ENCODE results near the gene GLG1. TPM values are rescaled to one million over a fixed set of nuclear protein-coding genes. Genes with fewer than 3 reads are reported as not detected.
A peak's percentile ranks its signal among the peaks of the same experiment; 100 is the strongest.

The GLG1 gene
- total RNA-seq, 1 experiment from 2014 or later = 210 TPM

DNA sequence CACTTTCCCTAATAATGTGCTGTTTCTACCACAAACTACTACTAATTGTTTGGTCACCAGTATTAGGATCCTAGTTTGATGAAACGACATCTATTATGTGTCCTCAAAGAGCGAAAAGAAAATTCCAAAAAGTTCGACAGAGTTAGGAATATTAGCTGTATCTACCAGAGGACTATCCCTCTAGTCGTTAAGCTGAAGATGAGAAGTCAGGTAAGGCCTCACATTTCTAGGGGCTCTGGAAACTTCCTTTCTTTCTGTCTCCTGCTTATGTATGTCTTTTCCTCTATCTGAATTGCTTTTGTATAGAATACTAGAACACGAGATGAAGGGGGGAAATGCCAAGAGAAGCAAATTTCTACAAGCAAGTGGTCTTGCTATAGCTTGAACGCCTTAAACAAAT is 1.6 kb downstream of the GLG1 start:
- H3K4me1 Mint-ChIP-seq (ENCODE audit: low read depth, unreplicated experiment) = peaks cover 14% of the 10 kb centered on the region
- H3K27me3 Mint-ChIP-seq (ENCODE audit: insufficient read depth, unreplicated experiment) = no peaks in the 10 kb centered on the region
- H3K9me3 ChIP-seq = no peaks in the 10 kb centered on the region
- H3K4me1 ChIP-seq = peaks cover 25% of the 10 kb centered on the region
- H3K27me3 ChIP-seq (replicated peaks; ENCODE audit: control insufficient read depth, insufficient read depth, low read length) = no peaks in the 10 kb centered on the region
- H3K27ac Mint-ChIP-seq (ENCODE audit: unreplicated experiment) = peak overlapping the region; percentile 99
- ChIA-PET POLR2A (no interaction called here), CTCF (no interaction called here)
- DNase-seq = no peak
- TF ChIP-seq, protein P1, sequence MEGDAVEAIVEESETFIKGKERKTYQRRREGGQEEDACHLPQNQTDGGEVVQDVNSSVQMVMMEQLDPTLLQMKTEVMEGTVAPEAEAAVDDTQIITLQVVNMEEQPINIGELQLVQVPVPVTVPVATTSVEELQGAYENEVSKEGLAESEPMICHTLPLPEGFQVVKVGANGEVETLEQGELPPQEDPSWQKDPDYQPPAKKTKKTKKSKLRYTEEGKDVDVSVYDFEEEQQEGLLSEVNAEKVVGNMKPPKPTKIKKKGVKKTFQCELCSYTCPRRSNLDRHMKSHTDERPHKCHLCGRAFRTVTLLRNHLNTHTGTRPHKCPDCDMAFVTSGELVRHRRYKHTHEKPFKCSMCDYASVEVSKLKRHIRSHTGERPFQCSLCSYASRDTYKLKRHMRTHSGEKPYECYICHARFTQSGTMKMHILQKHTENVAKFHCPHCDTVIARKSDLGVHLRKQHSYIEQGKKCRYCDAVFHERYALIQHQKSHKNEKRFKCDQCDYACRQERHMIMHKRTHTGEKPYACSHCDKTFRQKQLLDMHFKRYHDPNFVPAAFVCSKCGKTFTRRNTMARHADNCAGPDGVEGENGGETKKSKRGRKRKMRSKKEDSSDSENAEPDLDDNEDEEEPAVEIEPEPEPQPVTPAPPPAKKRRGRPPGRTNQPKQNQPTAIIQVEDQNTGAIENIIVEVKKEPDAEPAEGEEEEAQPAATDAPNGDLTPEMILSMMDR (IDR thresholded peaks at IDR 0.05; ENCODE audit: insufficient read depth in 1 of 2, low read depth in 1 of 2, low read length in 1 of 2, severe bottlenecking in 1 of 2, unreplicated experiment in 1 of 2) = no peak
- peaks cover 30% of the 10 kb centered on the region for H3K36me3 Mint-ChIP-seq (ENCODE audit: insufficient read depth, unreplicated experiment)
- H3K4me3 ChIP-seq (ENCODE audit: low read depth, low read length) = peak overlapping the region; percentile 92
- intact Hi-C loops (cut with micrococcal nuclease; ENCODE audit: unreplicated experiment) = loop anchor here (5.0 kb wide), 2 partner anchors 238 to 308 kb away; partner anchors contain the start of gene PSMD7
- H3K4me3 Mint-ChIP-seq (ENCODE audit: unreplicated experiment) = peak overlapping the region; percentile 100
- H3K9me3 Mint-ChIP-seq (ENCODE audit: unreplicated experiment) = no peaks in the 10 kb centered on the region
- BruUV-seq (replicated peaks) = TSS peak; percentile 39
- H3K36me3 ChIP-seq (ENCODE audit: control insufficient read depth, insufficient read depth, low read length) = no peaks in the 10 kb centered on the region

DNA sequence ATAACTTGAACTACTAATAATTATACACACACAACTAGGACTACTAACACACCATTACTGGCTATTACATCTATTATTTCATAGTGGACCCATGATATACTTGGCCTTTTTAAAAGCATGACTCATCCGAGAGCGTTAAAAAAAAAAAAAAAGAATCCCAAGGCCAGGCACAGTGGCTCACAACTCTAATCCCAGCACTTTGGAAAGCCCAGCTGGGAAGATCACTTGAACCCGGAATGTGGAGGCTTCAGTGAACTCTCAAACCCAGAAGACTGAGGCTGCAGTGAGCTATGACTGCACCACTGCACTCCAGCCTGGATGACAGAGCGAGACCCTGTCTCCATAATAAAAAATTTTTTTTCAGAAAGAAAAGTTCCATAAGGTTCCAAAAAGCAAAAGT is 3.1 kb downstream of the GLG1 start:
- Mint-ChIP-seq H3K36me3 (ENCODE audit: insufficient read depth, unreplicated experiment) (peaks cover 38% of the 10 kb centered on the region), H3K27me3 (ENCODE audit: insufficient read depth, unreplicated experiment) (no peaks in the 10 kb centered on the region), H3K9me3 (ENCODE audit: unreplicated experiment) (no peaks in the 10 kb centered on the region), H3K4me3 (ENCODE audit: unreplicated experiment) (no peak overlapping the region), H3K27ac (ENCODE audit: unreplicated experiment) (no peak overlapping the region), H3K4me1 (ENCODE audit: low read depth, unreplicated experiment) (peaks cover 14% of the 10 kb centered on the region)
- Histone ChIP-seq H3K9me3 (no peaks in the 10 kb centered on the region), H3K4me3 (ENCODE audit: low read depth, low read length) (no peak overlapping the region), H3K36me3 (ENCODE audit: control insufficient read depth, insufficient read depth, low read length) (no peaks in the 10 kb centered on the region), H3K4me1 (peaks cover 22% of the 10 kb centered on the region), H3K27me3 (replicated peaks; ENCODE audit: control insufficient read depth, insufficient read depth, low read length) (no peaks in the 10 kb centered on the region)
- CTCF ChIA-PET = no interaction called here
- POLR2A ChIA-PET = no interaction called here
- TF ChIP-seq, protein P1 (IDR thresholded peaks at IDR 0.05; ENCODE audit: insufficient read depth in 1 of 2, low read depth in 1 of 2, low read length in 1 of 2, severe bottlenecking in 1 of 2, unreplicated experiment in 1 of 2) = no peak
- intact Hi-C loops (cut with micrococcal nuclease; ENCODE audit: unreplicated experiment) = no loop called here
- no peak for DNase-seq
- BruUV-seq (replicated peaks) = no TSS peak

DNA sequence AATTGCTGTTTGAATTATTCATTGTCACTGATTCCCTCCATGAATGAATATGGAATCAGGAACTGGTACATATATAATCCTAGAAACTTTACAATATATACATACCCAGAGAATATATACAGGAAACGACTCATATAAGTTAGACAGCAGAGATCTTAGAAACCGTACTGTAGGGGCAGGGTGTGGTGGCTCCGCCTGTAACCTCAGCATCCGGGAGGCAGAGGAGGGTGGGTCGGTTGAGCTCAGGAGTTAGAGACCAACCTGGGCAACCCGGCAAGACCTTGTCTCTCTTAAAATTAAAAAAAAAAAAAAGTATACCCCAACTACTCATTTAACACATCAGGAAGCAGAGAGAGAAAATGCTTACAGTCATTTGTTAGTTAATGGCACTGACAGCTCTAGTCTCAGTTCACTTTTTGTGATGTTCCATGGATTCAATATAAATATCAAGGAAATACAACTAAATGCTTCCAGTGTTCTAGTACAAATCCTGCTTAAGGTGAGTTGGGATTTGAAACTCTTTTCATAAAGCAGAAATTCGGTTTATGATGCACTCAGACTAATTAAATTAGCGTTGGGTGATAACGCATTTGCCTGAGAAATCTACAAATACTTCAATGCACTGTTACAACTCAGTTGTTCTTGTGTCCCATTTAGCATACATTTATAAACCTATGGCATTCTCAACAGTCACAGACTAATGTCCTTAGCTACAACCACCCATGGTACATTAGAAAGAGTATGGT is 5.6 kb downstream of the GLG1 start:
- Histone ChIP-seq H3K4me3 (ENCODE audit: low read depth, low read length) (no peak overlapping the region), H3K4me1 (peaks cover 10% of the 10 kb centered on the region; the same call in 1 of the 2 replicates), H3K27me3 (replicated peaks; ENCODE audit: control insufficient read depth, insufficient read depth, low read length) (no peaks in the 10 kb centered on the region), H3K9me3 (no peaks in the 10 kb centered on the region), H3K36me3 (ENCODE audit: control insufficient read depth, insufficient read depth, low read length) (no peaks in the 10 kb centered on the region; the same call in none of the 2 replicates)
- ChIA-PET CTCF (no interaction called here), POLR2A (no interaction called here)
- H3K4me1 Mint-ChIP-seq (ENCODE audit: low read depth, unreplicated experiment) = peaks cover 14% of the 10 kb centered on the region
- H3K27ac Mint-ChIP-seq (ENCODE audit: unreplicated experiment) = no peak overlapping the region
- H3K27me3 Mint-ChIP-seq (ENCODE audit: insufficient read depth, unreplicated experiment) = no peaks in the 10 kb centered on the region
- DNase-seq = no peak
- TF ChIP-seq, protein P1 (IDR thresholded peaks at IDR 0.05; ENCODE audit: insufficient read depth in 1 of 2, low read depth in 1 of 2, low read length in 1 of 2, severe bottlenecking in 1 of 2, unreplicated experiment in 1 of 2) = no peak
- intact Hi-C loops (cut with micrococcal nuclease; ENCODE audit: unreplicated experiment) = no loop called here
- no TSS peak for BruUV-seq (replicated peaks)
- H3K9me3 Mint-ChIP-seq (ENCODE audit: unreplicated experiment) = no peaks in the 10 kb centered on the region
- peaks cover 47% of the 10 kb centered on the region for H3K36me3 Mint-ChIP-seq (ENCODE audit: insufficient read depth, unreplicated experiment)
- no peak overlapping the region for H3K4me3 Mint-ChIP-seq (ENCODE audit: unreplicated experiment)

Data from Caco-2 (cell line).